H1 (cell line): Measurements from ENCODE around the gene HRCT1. TPM values are rescaled to one million over a fixed set of nuclear protein-coding genes. Genes with fewer than 3 reads are reported as not detected.

Source experiments
- CTCF ChIA-PET: fragments of 300-600 bp; sonication (Branson Sonifier 250); formaldehyde crosslinking; loops from one replicate; lab custom pipeline; 2021; ENCODE audit not compliant: partially characterized antibody; lab: Charles Lee
- POLR2A ChIA-PET: fragments of 300-600 bp; sonication (Branson Sonifier 250); formaldehyde crosslinking; loops from one replicate; lab custom pipeline; 2021; ENCODE audit warnings: inconsistent platforms; ENCODE audit not compliant: partially characterized antibody; lab: Charles Lee
- DNase-seq, 2 experiments: peaks; one replicate each; pipeline versions ENCODE4 v3.0.0 to v3.0.0-alpha.2; 2010 to 2022; ENCODE audit warnings: low spot score in 2 of 2, low read depth in 1 of 2, mixed read lengths in 1 of 2
- FAIRE-seq: peaks from 2 replicates; lab custom pipeline; 2011; peaks lifted over from hg19 to GRCh38; lab: Jason Lieb, UNC
- H2AFZ ChIP-seq: 2 replicates; pipeline ENCODE4 v1.8.1; 2012; ENCODE audit warnings: low read length, inconsistent platforms
- H2AK5ac ChIP-seq: 2 replicates; pipeline ENCODE4 v1.6.1; 2013; ENCODE audit warnings: low read depth, low read length
- H2BK120ac ChIP-seq: replicated peaks from 2 replicates; pipeline ENCODE3; 2013; ENCODE audit warnings: low read depth, low read length, inconsistent platforms
- H2BK12ac ChIP-seq: 2 replicates; pipeline ENCODE4 v1.6.1; 2013; ENCODE audit warnings: low read depth, low read length
- H2BK15ac ChIP-seq: 2 replicates; pipeline ENCODE4 v1.6.1; 2013; ENCODE audit warnings: low read length
- H2BK20ac ChIP-seq: 2 replicates; pipeline ENCODE4 v1.6.1; 2013; ENCODE audit warnings: low read length
- H2BK5ac ChIP-seq: 2 replicates; pipeline ENCODE4 v1.6.1; 2013; ENCODE audit warnings: low read depth, low read length
- H3K14ac ChIP-seq: 2 replicates; pipeline ENCODE4 v1.6.1; 2013; ENCODE audit warnings: inconsistent platforms; ENCODE audit not compliant: insufficient read length
- H3K18ac ChIP-seq: 2 replicates; pipeline ENCODE4 v1.6.1; 2013; ENCODE audit warnings: low read length; ENCODE audit errors: extremely low read depth
- H3K23ac ChIP-seq: 2 replicates; pipeline ENCODE4 v1.6.1; 2013; ENCODE audit warnings: inconsistent platforms; ENCODE audit not compliant: insufficient read length
- H3K23me2 ChIP-seq: 2 replicates; pipeline ENCODE4 v1.6.1; 2013; ENCODE audit warnings: low read depth, low read length
- H3K27ac ChIP-seq: 2 replicates; pipeline ENCODE4 v1.6.1; 2011; ENCODE audit warnings: low read depth, low read length, inconsistent platforms
- H3K27me3 ChIP-seq, 4 experiments: replicated peaks in 1 of 4; 1 replicate in 1 of 4; 2 replicates in 3 of 4; pipeline versions ENCODE4 v1.6.1 to v1.8.1; 2011 to 2013; ENCODE audit warnings: low read length in 3 of 4, mild to moderate bottlenecking in 3 of 4, inconsistent platforms in 2 of 4, mixed read lengths in 2 of 4, moderate library complexity in 1 of 4; ENCODE audit not compliant: control insufficient read depth in 3 of 4, insufficient read depth in 3 of 4; ENCODE audit errors: extremely low read depth in 1 of 4
- H3K36me3 ChIP-seq, 4 experiments: 2 replicates each; pipeline versions ENCODE4 v1.6.1 to v1.8.1; 2011 to 2013; ENCODE audit warnings: mild to moderate bottlenecking in 4 of 4, low read length in 3 of 4, moderate library complexity in 2 of 4, control low read depth in 1 of 4, inconsistent platforms in 1 of 4; ENCODE audit not compliant: insufficient read depth in 4 of 4, control insufficient read depth in 2 of 4
- H3K4ac ChIP-seq: replicated peaks from 2 replicates; pipeline ENCODE3; 2013; ENCODE audit warnings: low read length, low read depth, mixed read lengths, inconsistent platforms; ENCODE audit not compliant: insufficient read length
- H3K4me1 ChIP-seq, 4 experiments: replicated peaks in 1 of 4; 1 replicate in 1 of 4; 2 replicates in 3 of 4; pipeline versions ENCODE4 v1.6.1 to v1.8.1; 2011 to 2013; ENCODE audit warnings: low read length in 3 of 4, inconsistent platforms in 2 of 4, mixed read lengths in 1 of 4; ENCODE audit not compliant: insufficient read depth in 4 of 4, control insufficient read depth in 3 of 4
- H3K4me2 ChIP-seq, 2 experiments: 2 replicates each; pipeline versions ENCODE4 v1.6.1 to v1.8.1; 2011 to 2013; ENCODE audit warnings: low read depth in 2 of 2, low read length in 2 of 2, control low read depth in 1 of 2, inconsistent platforms in 1 of 2, mild to moderate bottlenecking in 1 of 2; ENCODE audit not compliant: insufficient read depth in 1 of 2
- H3K4me3 ChIP-seq, 4 experiments: fragments of 200-600, 300-600 bp in 1 of 4; sonication (generic), shearing (Covaris generic), sonication (Bioruptor Twin) in 1 of 4; 2 replicates each; pipeline versions ENCODE4 v1.5.1 to v1.8.1; 2011 to 2016; ENCODE audit warnings: low read length in 4 of 4, low read depth in 3 of 4, control low read depth in 2 of 4, inconsistent platforms in 2 of 4, mild to moderate bottlenecking in 2 of 4, mixed read lengths in 1 of 4, moderate library complexity in 1 of 4; ENCODE audit not compliant: insufficient read depth in 2 of 4; ENCODE audit errors: extremely low read depth in 1 of 4
- H3K56ac ChIP-seq: replicated peaks from 2 replicates; pipeline ENCODE3; 2013; ENCODE audit warnings: low read depth, mild to moderate bottlenecking, mixed read lengths, low read length, inconsistent platforms; ENCODE audit not compliant: insufficient read length
- H3K79me1 ChIP-seq: 2 replicates; pipeline ENCODE4 v1.6.1; 2013; ENCODE audit warnings: low read depth, low read length, control low read depth
- H3K79me2 ChIP-seq, 2 experiments: 2 replicates each; pipeline versions ENCODE4 v1.6.1 to v1.8.1; 2012 to 2013; ENCODE audit warnings: low read length in 2 of 2, mild to moderate bottlenecking in 2 of 2, inconsistent platforms in 1 of 2; ENCODE audit not compliant: insufficient read depth in 2 of 2, control insufficient read depth in 1 of 2
- H3K9ac ChIP-seq, 4 experiments: replicated peaks in 1 of 4; 1 replicate in 1 of 4; 2 replicates in 3 of 4; pipeline versions ENCODE4 v1.6.1 to v1.8.1; 2011 to 2013; ENCODE audit warnings: low read depth in 3 of 4, low read length in 3 of 4, control low read depth in 2 of 4, mild to moderate bottlenecking in 2 of 4, moderate library complexity in 2 of 4, inconsistent platforms in 1 of 4; ENCODE audit errors: extremely low read depth in 1 of 4
- H3K9me3 ChIP-seq, 2 experiments: 2 replicates each; pipeline versions ENCODE4 v1.6.1 to v1.8.1; 2012 to 2013; ENCODE audit warnings: mild to moderate bottlenecking in 2 of 2, moderate library complexity in 2 of 2, control low read depth in 1 of 2, inconsistent platforms in 1 of 2, low read depth in 1 of 2, low read length in 1 of 2, mixed read lengths in 1 of 2; ENCODE audit not compliant: insufficient read depth in 2 of 2
- H4K20me1 ChIP-seq, 2 experiments: replicated peaks in 1 of 2; 2 replicates each; pipeline versions ENCODE3 to v1.8.1; 2011 to 2013; ENCODE audit warnings: inconsistent platforms in 2 of 2, low read length in 2 of 2, mild to moderate bottlenecking in 1 of 2; ENCODE audit not compliant: insufficient read depth in 2 of 2, control insufficient read depth in 1 of 2
- H4K5ac ChIP-seq: 2 replicates; pipeline ENCODE4 v1.6.1; 2013; ENCODE audit warnings: low read length, low read depth, mixed read lengths, inconsistent platforms; ENCODE audit not compliant: insufficient read length
- H4K8ac ChIP-seq: 2 replicates; pipeline ENCODE4 v1.8.0; 2013; ENCODE audit warnings: mild to moderate bottlenecking, moderate library complexity, low read length, inconsistent platforms; ENCODE audit not compliant: insufficient read depth; ENCODE audit errors: extremely low read depth
- H4K91ac ChIP-seq: replicated peaks from 2 replicates; pipeline ENCODE3; 2013; ENCODE audit warnings: low read length, mixed read lengths, inconsistent platforms; ENCODE audit not compliant: insufficient read length
- GABPA ChIP-seq: IDR thresholded peaks from 2 replicates; pipeline ENCODE4 v1.6.1; 2011; ENCODE audit warnings: mild to moderate bottlenecking, low read length, moderate library complexity, borderline replicate concordance; ENCODE audit not compliant: insufficient read depth
- GTF2F1 ChIP-seq: IDR thresholded peaks from 2 replicates; pipeline ENCODE4 v1.6.1; 2012; ENCODE audit warnings: low read depth, low read length, improper control_type of control experiment, borderline replicate concordance
- KDM4A ChIP-seq: IDR thresholded peaks from one replicate; pipeline ENCODE4 v1.7.1; 2012; ENCODE audit warnings: low read depth, mild to moderate bottlenecking, moderate library complexity, low read length, inconsistent platforms; ENCODE audit not compliant: severe bottlenecking
- RAD21 ChIP-seq, 2 experiments: IDR thresholded peaks in 1 of 2; conservative IDR thresholded peaks in 1 of 2; 2 replicates each; pipeline ENCODE4 v1.6.1; 2011; ENCODE audit warnings: low read depth in 2 of 2, low read length in 2 of 2, improper control_type of control experiment in 1 of 2, inconsistent platforms in 1 of 2, mild to moderate bottlenecking in 1 of 2, moderate library complexity in 1 of 2
- SIX5 ChIP-seq: IDR thresholded peaks from 2 replicates; pipeline ENCODE4 v1.6.1; 2011; ENCODE audit warnings: mild to moderate bottlenecking, low read depth, low read length
- TBP ChIP-seq: IDR thresholded peaks from 2 replicates; pipeline ENCODE4 v1.6.1; 2011; ENCODE audit warnings: low read depth, low read length, improper control_type of control experiment
- WGBS, 2 experiments: shearing (Covaris generic) in 1 of 2; methylation state at CpG; one replicate each; pipeline versions ENCODE4 v1.1.6 to v1.1.7; 2013 to 2015; ENCODE audit warnings: low lambda C conversion rate in 2 of 2, mixed read lengths in 2 of 2, inconsistent platforms in 1 of 2, low coverage in 1 of 2, missing lambda C conversion rate in 1 of 2; ENCODE audit not compliant: insufficient replicate concordance in 2 of 2, insufficient coverage in 1 of 2, insufficient read length in 1 of 2; ENCODE audit errors: extremely low coverage in 1 of 2, missing lambda C conversion rate in 1 of 2; 5-methylcytosine and 5-hydroxymethylcytosine counted together
- polyA plus RNA-seq, 7 experiments: library from polyadenylated mRNA; depleted of rRNA in 3 of 7; stranded (reverse) in 5 of 7; unstranded in 2 of 7; fragments of >200 nt in 5 of 7; fragments of 200-250 nt in 2 of 7; gene quantifications; 1 replicate in 5 of 7; 2 replicates in 1 of 7; 4 replicates in 1 of 7; pipeline versions ENCODE4 v1.2.1 to v1.2.3, GENCODE V29; 2011 to 2013; ENCODE audit warnings: missing spikeins in 2 of 7, mixed read lengths in 2 of 7
- total RNA-seq: library from RNA; stranded (reverse); fragmentation: NEBNext Ultra II Directional; extraction: Animal tissue kit (Norgen Biotek cat#: 25700); gene quantifications from 2 replicates; pipeline ENCODE4 v1.2.1, GENCODE V29; 2021
- TF ChIP-seq, protein P1 (sequence below), 3 experiments: IDR thresholded peaks; 1 replicate in 2 of 3; 2 replicates in 1 of 3; pipeline versions ENCODE4 v1.5.1 to v1.6.1; 2011; ENCODE audit warnings: low read length in 3 of 3, mild to moderate bottlenecking in 3 of 3, inconsistent platforms in 2 of 3, low read depth in 1 of 3, moderate library complexity in 1 of 3; ENCODE audit not compliant: insufficient read depth in 1 of 3; ENCODE audit errors: control extremely low read depth in 1 of 3
- TF ChIP-seq, protein P2 (sequence below): IDR thresholded peaks from 2 replicates; pipeline ENCODE4 v1.6.1; 2012; ENCODE audit warnings: inconsistent platforms

Gene HRCT1
- total and polyA plus RNA-seq, 2 of the 8 experiments (the other 6 are each of a cell fraction or from before 2014, with no cell fraction given), result not detected

DNA sequence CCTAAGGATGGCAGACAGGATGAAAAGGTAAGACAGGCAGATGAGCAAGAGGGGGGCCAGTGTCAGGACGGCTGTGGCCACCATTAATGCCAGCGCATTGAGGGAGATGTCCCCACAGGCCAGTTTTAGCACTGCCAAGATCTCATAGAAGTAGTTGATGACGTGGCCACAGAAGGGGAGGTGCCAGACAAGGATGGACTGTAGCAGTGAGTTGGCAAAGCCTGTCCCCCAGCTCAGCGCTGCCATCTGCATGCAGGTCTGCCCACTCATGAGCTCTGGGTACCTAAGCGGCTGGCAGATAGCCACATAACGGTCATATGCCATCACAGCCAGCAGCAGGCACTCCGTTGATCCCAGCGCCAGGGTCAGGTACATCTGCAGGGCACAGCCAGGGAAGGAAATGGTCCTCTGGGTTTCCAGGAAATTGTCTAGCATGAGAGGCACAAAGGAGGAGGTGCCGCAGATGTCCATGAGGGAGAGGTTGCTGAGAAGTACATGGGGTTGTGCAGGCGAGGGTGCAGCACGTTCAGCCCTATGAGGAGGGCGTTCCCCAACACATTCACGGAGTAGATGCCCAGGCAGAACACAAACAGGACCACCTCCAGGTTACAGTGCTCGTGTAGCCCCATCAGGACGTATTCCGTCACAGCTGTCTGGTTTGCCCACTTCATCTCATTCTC lies 46.6 kb upstream of the HRCT1 start:
- no peak overlapping the region for H3K9ac ChIP-seq
- no peak overlapping the region for H4K91ac ChIP-seq
- H2AFZ ChIP-seq, result no peak overlapping the region
- H3K14ac ChIP-seq, result no peak overlapping the region
- no peak overlapping the region for H2BK20ac ChIP-seq
- H2AK5ac ChIP-seq, result no peak overlapping the region
- peak in 1 of 2 experiments; percentile 43 for DNase-seq
- no peak overlapping the region for H2BK5ac ChIP-seq
- H3K4me1 ChIP-seq, result no peaks in the 10 kb centered on the region
- CTCF ChIA-PET, result interaction anchor here (0.6 to 5.9 kb wide), 9 partner anchors 12 to 84 kb away, joined by 3 to 31 read pairs (median 4); no protein-coding TSS in a partner anchor
- no peak overlapping the region for H3K56ac ChIP-seq
- H3K4me3 ChIP-seq, result no peak overlapping the region
- no peak overlapping the region for H3K4ac ChIP-seq
- peaks cover 0 to 2% (median 0%) of the 10 kb centered on the region in 4 experiments; a peak in 1 of 8 replicates for H3K36me3 ChIP-seq
- no peak overlapping the region for H3K27ac ChIP-seq
- H4K5ac ChIP-seq, result no peak overlapping the region
- H2BK12ac ChIP-seq, result no peak overlapping the region
- POLR2A ChIA-PET, result interaction anchor here (1.2 to 7.4 kb wide), 3 partner anchors 9 to 13 kb away, joined by 3 to 43 read pairs (median 14); no protein-coding TSS in a partner anchor
- 82% methylated on average over 16 of the region's 16 CpGs; no CpG with 5 or more reads in 1 of the 2 experiments for WGBS, 2 experiments
- H2BK120ac ChIP-seq, result no peak overlapping the region
- H3K27me3 ChIP-seq, result no peaks in the 10 kb centered on the region; a peak in 1 of 7 replicates
- no peak overlapping the region for H2BK15ac ChIP-seq
- H3K79me2 ChIP-seq, result no peaks in the 10 kb centered on the region
- no peak overlapping the region for H3K18ac ChIP-seq
- H3K4me2 ChIP-seq, result no peak overlapping the region
- no peaks in the 10 kb centered on the region for H3K9me3 ChIP-seq
- no peaks in the 10 kb centered on the region for H3K79me1 ChIP-seq
- no peak for FAIRE-seq
- no peak overlapping the region for H4K8ac ChIP-seq
- H3K23me2 ChIP-seq, result no peaks in the 10 kb centered on the region; the same call in 1 of the 2 replicates
- H4K20me1 ChIP-seq, result peaks cover 0 to 2% of the 10 kb centered on the region in 2 experiments
- no peak overlapping the region for H3K23ac ChIP-seq
- no peak for TF ChIP-seq KDM4A
- no peak for TF ChIP-seq TBP
- TF ChIP-seq, protein P1, sequence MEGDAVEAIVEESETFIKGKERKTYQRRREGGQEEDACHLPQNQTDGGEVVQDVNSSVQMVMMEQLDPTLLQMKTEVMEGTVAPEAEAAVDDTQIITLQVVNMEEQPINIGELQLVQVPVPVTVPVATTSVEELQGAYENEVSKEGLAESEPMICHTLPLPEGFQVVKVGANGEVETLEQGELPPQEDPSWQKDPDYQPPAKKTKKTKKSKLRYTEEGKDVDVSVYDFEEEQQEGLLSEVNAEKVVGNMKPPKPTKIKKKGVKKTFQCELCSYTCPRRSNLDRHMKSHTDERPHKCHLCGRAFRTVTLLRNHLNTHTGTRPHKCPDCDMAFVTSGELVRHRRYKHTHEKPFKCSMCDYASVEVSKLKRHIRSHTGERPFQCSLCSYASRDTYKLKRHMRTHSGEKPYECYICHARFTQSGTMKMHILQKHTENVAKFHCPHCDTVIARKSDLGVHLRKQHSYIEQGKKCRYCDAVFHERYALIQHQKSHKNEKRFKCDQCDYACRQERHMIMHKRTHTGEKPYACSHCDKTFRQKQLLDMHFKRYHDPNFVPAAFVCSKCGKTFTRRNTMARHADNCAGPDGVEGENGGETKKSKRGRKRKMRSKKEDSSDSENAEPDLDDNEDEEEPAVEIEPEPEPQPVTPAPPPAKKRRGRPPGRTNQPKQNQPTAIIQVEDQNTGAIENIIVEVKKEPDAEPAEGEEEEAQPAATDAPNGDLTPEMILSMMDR (IDR thresholded peaks at IDR 0.05; ENCODE audit: control extremely low read depth in 1 of 3, insufficient read depth in 1 of 3, low read depth in 1 of 3, low read length in 3 of 3), result peak in 2 of 3 experiments; percentile 4; a peak in 2 of 4 replicates
- TF ChIP-seq GABPA, result no peak
- TF ChIP-seq, protein P2, sequence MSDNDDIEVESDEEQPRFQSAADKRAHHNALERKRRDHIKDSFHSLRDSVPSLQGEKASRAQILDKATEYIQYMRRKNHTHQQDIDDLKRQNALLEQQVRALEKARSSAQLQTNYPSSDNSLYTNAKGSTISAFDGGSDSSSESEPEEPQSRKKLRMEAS, result no peak
- no peak for TF ChIP-seq GTF2F1
- TF ChIP-seq RAD21 (IDR thresholded peaks at IDR 0.05 in 1 of 2, conservative IDR thresholded peaks at IDR 0.05 in 1 of 2; ENCODE audit: low read depth in 2 of 2, low read length in 2 of 2), result peak; percentile 7 to 13; a peak in 1 of 4 replicates
- no peak for TF ChIP-seq SIX5
